HG03139 (cell line): ENCODE data around the gene PRXL2A.

Experiments
- ATAC-seq: cut with Tn5 transposase; IDR thresholded peaks from one replicate; pipeline ENCODE4 v1.9.1; 2021; ENCODE audit not compliant: unreplicated experiment

The PRXL2A gene

DNA sequence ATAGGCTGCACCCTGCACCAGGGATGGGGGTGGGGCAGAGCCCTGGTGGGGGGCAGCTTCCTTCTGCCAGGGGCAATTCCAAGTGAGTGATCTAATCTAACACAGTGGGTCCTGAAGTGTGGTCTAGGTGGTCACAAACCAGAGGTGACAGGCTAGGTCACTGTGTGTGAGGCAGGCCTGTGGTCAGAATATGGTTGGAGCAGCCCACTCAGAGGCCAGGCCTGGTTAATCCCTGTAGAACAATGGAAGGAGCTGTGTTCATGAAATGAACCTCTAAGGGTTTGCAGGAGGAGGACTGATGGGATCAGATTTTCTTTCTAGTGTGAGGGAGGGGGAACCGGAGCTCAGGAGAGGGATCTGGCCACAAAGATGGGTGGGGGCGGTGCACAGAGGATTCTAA is 35.8 kb downstream of the PRXL2A start:
- peak; percentile 3 for ATAC-seq

DNA sequence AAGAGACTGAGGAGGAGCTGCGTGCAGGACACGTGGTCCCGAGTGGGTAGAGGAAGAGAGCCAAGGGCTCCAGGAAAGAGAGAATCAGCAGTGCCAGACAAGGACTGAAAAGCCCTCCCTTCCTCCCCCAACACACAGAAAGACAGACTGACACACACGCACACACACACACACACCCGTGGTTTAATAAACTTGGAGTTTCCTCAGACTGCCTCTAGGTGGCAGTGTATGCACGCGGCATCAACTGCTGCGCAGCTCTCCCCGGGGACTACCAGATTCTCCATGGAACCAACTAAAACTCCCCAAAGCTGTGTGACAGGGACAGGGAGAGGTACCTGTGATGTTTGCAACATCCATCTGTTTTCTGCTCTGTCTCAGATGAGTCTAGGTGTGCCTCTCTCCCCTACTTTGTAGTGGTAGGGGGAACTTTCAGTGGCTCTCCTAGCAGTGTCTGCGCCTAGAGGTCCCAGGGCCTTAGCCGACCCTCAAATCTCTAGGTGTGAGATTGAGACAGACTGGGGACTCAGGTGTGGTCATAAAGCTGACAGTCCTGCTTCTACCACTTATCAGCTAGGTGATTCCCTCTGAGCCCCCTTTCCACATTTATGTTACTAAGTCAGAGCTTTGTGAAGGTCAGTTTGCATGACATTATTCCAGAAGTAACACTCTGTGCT is 36.4 kb downstream of the PRXL2A start:
- ATAC-seq = peak; percentile 62

DNA sequence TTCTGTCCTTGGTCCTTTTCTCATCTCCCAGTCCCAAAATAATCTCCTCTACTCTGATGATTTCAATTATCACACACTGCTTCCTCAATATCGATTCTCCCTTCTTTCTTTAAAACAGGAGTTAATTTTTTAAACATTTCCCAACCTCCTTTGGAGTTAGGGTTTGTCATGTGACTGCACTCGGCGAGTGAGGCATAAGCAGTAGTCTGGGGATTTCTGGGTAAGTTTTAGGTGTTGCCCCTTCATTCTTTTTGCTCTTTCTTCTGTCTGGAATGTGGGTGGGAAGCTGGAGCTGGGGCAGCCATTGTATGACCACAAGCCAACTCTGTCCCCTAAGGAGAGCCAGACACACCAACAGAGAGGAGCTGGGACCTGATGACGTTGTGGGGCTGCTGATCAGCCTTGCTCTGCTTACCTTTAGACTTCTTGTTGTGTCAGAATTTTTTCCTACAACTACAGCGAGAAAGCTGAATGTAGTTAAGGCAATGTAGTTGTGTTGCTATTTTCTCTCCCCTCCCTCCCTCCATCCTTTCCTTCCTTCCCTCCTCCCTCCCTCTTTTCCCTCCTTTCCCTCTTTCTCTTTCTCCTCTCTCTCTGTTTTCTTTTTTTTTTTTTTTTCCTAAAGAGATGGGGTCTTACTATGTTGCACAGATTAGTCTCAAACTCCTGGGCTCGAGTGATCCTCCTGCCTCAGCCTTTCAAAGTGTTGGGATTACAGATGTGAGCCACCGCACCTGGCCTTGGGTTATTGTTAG is 39.3 kb downstream of the PRXL2A start:
- ATAC-seq = no peak

DNA sequence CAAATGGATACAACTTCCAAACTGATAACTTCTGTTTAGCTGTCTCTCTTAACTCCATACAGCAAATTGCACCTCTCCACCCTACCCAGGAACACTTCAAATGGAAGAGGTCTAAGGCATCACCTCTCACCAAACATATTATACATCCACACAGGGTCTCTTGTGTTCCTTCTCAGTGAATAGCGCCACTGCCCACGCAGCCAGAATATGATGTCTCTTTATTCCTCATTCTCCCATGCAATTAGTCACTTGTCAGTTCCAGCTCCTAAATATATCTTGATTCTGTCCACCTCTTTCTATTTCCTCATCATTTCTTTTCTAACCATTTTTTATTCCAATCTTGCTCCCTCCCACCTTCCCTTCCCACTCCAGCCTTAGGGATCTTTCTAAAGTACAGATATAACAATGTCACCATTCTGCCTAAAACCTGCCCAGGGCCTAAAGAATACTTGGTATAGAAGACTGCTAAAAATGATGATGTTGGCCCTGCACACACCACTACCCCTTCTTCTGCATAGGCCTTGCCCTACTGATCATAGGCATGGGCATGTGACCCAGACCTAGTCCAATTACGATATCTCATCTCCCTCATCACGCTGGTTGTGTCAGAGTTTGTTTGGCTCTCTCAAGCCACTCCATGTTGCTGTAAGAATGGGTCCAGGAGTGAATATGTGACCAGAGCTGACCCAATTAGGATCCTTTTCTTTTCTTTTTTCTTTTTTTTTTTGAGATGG is 40.0 kb downstream of the PRXL2A start:
- no peak for ATAC-seq

DNA sequence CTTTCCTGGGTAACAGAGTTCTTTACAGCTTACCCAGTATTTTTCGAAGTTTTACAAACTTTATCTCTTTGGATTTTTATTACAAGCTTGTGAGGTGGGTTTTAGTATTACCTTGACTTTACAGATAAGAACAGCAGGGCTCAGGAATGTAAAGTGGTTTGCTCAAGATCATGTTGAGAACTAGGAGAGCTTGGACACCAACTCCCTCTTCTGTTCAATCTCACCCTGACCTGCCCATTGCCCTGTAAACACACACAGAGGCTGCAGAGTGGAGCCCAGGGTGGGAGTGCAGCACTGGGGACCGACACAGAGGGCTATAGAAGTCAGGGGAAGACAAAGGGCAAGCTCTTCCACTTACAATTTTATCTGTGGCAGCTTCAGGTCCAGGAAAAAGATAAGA is 41.2 kb downstream of the PRXL2A start:
- no peak for ATAC-seq

DNA sequence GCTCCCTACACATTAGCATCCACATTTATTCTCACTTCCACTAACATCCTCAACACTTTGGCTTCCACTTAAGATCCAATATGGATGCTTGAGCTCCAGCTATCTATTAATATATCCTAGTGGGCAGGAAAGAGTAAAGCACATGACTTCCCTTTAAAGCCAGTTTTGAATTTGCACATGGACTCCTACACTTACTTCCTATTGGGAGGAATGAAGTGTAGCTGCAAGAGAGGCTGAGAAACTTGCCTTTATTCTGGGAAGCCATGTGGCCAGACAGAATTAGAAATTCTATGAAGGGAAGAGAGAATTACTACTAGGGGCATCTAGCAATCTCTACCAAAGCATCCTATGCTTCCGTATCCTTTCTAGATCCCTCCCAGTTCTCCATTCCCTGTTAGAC is 42.8 kb downstream of the PRXL2A start:
- ATAC-seq = no peak

DNA sequence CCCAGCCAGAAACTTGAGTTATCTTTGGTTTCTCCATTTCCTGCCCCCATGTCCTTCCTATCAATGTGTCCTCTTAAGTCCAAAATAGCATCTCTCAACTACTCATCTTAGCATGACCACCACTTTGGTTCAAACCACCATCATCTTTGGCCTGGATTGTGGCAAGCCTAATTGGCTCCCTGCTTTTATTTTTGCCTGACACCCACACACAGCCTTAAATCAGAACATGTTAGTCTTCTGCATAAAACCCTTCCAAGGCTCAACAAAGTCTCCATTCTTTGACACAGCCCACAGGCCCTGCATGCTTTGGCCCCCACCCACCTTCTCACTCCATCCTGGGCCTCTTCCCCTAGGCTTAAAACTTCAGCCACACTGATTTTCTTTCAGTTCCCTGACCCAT is 43.7 kb downstream of the PRXL2A start:
- no peak for ATAC-seq

DNA sequence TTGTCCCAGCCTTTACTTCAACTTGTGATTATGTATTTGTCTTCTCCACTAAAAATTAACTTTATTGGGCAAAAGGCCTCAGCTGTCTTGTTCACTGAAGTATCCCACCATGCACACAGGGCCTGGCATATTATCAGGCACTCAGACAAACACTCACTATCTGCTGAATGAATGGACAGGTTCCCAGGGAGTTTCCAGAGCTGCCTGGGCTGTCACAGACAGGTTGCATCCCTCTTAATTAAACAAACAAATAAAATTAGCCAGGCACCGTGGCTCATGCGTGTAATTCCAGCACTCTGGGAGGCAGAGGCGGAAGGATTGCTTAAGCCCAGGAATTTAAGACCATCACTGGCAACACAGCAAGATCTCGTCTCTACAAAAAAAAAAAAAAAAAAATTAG is 44.3 kb downstream of the PRXL2A start:
- ATAC-seq = no peak

DNA sequence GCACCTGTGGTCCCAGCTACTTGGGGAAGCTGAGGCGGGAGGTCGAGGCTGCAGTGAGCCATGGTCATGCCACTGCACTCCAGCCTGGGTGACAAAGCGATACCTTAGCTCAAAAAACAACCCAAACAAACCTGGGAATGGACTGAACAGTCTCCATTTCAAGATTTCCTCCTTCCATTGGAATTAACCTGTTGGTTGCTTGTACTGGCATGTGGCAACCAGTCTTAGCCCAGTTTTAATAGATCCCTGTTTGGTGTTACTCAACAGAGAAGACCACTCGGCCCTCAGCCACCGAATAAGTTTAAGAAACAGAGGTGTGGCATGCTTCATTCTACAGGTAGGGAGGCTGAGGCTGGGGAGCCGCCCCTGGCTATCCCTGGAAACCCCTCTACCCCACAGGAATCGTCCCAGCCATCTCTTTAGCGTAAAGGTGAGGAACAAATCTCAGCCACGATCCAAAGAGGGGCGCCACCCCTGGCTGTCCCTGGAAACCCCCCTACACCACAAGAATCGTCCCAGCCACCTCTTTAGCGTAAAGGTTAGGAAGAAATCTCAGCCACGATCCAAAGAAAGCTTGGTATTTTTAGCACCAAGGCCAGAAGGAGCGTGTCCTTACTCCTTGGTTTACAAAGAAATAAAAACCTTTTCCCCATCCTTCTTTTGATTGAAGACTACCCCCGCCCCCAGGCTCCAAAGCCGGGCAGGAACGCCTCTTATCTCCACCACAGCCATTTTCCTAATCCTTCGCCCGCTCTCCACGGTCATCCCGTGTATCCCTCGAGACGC is 44.9 kb downstream of the PRXL2A start:
- no peak for ATAC-seq

DNA sequence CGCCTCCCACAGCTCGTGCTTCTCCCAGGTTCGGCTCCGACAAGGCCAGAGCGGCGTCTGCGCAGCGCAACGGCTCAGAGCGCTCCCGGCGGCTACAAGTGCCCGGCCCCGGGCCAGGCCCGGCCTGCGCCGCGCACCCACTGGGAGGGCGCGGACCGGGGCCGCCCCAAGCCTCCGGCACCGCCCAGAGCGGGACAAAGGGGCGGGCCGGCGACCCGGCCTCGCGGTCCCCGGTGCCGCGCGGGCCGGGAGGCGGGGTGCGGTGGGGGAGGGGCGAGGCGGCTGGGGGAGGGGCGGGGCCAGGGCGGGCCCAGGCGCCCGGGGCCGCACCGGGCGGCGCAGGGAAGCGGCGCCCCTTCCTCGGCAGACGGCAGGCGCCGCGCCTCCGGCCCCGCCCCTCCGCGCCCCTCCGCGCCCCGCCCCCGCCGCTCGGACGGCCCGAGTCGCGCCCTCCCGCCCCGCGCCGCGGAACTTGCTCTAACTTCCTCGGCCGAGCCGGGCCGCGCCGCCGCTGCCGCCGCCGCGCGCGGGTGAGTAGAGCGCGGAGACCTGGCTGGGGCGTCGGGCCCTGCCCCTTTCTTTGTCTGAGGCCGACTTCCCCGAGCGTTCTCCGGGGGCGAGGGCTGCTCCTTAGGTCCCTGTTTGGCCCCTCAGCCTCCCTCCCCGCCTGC is 45.6 kb downstream of the PRXL2A start, which contains the start of gene TSPAN14:
TSPAN14 (plus strand) TSS at position 469 of the 671 bp plus-strand sequence. CDS start 34,924 bp downstream, outside the sequence.
- ATAC-seq = peak; percentile 57

DNA sequence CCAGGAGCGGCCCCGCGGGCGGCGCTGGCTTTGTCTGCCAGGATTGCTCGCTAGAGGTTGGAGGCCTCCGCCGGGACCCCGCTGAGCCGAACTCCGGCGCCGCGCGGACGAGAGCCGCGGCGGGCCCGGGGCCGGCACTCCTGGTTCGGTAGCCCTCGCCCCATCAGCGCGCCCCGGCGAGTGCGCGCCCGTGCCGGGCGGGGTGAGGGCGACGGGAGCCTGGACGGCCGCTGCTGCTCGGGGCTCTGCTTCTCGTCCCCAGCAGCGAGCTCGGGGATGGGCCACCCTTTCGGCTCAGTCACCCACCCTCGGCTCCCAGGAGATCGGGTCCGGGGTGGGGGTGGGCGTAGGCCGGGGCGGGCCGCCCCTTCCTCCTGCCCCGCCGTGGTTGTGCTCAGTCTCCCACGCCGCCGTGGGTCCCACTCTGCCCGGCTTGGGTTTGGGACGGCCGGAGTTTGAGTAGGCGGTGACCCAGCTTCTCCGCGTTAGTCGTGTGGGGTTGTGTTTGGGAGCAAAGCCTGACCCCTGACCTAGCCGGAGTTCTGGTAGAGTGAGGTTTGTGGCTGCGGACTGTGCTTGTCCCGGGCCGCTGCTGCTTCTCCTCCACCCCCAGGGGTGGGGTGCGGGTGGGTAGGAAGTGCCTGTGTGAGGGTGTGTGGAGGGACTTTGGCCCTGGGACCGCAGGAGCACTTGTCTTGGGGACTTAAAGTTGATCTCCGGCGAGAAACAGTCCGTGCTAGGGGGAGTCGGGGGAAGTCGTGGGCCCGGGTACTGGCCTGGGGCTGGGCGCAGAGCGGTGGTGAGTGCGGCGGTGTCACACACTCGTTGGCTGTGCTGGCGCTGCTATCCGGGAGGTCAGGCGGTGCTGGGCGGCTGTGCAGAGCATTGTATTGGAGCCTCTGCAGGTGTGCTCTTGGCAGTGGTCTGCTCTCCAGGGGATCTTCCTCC is 46.4 kb downstream of the PRXL2A start:
- ATAC-seq = peak; percentile 7

DNA sequence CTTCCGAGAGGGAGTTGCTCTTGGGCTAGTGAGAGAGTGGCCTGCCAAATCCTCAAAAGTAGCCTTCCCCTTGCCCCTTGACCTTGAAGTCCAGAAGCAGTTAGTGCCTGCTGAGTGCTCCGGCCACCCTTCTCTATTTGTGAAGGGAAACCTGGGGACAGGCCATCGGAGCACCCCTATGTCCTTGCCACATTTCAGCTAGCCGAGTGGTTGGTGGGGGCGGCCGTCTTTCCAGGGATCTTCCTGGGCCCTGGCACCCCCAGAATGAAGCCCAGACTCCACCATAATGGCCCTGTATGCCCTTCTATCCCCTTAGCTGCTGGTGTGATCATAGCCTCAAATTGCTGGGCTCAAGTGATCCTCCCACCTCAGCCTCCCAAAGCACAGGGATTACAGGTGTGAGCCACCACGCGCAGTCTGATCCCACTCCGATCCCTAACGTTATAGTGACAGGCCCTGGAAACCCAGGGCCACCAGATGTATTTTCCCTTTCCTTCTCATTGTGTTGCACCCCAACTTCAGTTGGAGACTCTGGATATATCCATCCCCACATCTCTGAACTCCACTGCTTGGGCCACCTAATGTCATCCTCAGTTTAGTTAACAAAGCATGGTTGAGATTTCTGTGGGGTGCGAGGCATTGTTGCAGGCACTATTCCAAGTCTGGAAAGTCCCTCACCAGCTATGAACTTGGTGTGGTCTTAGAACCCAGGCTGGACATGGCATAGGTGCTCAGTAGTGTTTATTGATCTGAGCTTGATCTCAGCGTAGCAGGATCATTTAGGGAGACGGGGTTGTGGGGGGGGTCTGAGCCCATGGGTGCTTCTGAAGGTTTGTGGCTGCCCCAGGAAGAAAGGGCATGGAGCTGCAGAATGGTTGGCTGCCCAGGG is 47.4 kb downstream of the PRXL2A start:
- ATAC-seq = no peak

DNA sequence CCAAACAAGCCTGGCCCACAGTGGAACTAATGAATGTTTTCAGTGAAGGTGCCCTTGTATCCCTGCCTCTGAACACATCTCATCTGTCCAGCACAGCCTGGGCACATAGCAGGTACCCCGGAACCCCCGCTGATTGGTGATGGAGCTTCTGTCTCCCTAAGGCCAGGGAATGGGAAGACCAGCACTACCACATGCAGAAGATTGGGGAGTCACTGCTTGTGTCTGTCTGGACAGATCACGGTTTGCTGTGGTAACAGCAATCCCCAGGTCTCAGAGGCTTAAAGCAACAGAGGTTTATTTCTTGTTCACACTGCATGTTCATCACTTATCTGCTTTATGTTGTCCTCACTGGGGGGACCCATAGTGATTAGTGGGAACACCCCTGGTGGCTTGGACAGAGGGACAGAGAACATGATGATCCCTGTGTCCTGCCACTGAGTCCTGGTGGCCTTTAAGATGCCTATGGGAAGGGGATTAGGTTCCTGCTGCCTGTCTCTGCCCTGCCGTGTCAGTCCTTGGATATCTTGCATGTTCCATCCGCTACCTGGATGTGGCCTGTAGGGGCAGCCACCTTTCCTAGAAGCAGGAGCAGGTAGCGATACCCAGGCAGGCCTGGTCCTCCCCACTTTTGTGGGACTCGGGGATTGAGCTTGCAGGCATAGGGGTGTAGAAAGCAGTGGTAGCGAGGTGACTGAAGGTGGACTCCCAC is 49.4 kb downstream of the PRXL2A start:
- ATAC-seq = no peak

DNA sequence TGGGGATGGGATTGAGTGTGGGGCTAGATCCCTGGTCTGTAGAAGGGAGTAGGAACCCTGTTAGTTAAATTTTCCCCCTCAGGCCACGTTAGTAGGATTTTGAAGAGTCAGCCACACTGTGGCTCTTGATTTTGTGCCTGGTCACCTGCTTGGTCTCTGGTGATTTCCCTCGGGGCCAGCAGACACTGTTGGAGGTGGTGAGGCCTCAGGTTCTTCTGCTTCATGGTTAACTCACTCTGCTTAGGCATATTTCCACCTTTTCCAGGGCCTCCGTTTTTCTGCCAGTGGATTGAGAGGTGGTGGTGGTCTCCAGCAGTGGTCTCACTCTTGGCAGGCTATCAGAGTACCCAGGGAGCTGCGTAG is 49.9 kb downstream of the PRXL2A start:
- ATAC-seq = no peak

DNA sequence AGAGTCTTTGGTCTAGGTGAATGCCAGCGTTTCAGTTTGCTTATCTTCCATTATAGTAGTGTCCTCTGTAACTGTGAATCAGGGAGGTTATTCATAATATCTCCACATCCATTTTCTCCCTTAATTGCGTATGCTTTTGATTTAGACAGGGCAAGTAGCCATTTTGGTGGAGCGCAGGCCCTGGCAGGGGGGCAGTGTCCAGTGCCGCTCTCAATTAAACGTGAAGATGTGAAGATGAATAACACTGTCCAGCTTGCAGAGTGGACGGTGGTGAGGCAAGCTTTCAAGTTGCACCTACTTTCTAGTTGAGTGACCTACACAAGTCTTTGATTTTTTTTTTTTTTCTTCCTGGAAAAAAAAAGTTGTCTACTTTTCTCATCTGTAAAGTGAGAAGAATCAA is 50.3 kb downstream of the PRXL2A start:
- no peak for ATAC-seq

DNA sequence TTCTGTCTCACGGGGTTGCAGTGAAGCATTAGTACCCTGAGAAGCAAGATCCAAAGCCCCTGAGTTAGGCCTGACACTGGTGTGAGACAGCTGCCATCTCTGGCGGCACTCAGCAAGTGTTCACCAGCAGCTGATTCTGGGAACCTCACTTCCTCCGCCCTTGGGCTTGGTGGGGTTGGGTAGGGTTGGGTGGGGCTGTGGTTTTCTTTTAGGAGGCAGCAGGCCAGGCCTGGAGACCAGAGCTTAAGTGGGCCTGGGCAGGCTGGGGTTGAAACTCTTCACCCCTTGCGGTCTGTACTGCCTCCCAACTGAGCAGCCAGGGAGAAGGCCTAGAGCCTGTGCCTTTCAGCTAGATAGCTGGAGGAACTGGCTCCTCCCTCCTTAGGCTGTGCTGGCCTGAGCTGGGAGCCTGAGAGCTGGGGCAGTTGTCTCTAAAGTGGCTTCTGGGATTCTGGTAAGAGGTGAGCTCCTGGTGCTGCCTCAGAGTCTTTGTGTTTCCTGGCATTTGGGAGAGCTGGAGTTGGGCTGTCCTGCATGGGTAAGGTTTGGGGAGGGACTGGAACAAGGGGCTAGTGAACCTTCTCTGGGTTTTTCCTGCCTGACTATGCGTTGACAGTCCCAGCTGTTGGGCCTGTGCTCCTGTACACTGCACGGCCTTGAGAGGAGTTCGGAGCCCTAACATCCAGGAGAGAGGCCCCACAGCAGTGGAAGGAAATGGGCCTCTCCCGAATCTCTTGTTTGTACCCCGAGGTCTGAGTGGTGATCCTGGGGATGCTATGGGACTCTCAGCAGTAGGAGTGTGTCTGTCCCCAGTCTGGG is 50.9 kb downstream of the PRXL2A start:
- ATAC-seq = peak; percentile 44
